D721Med (cell line): Measurements from ENCODE around the gene BAIAP2.

Experiments
- DNase-seq: peaks from one replicate; pipeline ENCODE4 v3.0.0; 2011; ENCODE audit warnings: low spot score; ENCODE audit not compliant: insufficient read length
- FAIRE-seq: peaks from 2 replicates; lab custom pipeline; 2011; peaks lifted over from hg19 to GRCh38; lab: Jason Lieb, UNC
- TF ChIP-seq, protein P1 (sequence below): IDR thresholded peaks from 2 replicates; pipeline ENCODE4 v1.5.1; 2012; ENCODE audit warnings: mild to moderate bottlenecking, control low read depth; ENCODE audit not compliant: insufficient read depth; ENCODE audit errors: missing control alignments

BAIAP2 gene

DNA sequence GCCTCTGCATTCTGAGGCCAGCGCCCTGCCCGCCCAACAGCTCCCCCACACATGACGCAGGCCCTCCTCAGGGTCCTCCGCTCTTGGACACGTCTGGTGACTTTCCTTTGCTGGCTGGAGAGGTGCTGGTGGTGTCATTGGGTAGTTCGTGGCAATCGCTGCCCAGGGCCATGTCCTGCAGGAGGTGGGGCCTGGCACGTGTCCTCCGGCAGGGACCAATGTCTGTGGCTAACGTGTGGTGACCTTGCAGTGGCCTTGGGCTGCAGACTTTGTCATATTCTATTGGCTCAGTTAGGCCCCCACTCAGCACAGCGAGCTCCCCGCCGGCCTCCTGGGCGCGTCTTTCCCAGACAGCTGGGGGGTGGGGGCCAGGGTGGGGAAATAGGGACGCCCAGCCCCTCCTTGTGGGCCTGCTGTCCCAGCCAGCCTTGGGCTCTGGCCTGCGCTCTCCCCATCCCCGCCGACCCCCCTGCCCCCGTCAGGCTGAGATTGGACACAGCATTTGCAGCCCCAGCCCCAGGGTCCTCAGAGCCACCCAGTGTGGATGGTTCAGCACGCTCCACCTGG is 78.3 kb downstream of the BAIAP2 start:
- TF ChIP-seq, protein P1, sequence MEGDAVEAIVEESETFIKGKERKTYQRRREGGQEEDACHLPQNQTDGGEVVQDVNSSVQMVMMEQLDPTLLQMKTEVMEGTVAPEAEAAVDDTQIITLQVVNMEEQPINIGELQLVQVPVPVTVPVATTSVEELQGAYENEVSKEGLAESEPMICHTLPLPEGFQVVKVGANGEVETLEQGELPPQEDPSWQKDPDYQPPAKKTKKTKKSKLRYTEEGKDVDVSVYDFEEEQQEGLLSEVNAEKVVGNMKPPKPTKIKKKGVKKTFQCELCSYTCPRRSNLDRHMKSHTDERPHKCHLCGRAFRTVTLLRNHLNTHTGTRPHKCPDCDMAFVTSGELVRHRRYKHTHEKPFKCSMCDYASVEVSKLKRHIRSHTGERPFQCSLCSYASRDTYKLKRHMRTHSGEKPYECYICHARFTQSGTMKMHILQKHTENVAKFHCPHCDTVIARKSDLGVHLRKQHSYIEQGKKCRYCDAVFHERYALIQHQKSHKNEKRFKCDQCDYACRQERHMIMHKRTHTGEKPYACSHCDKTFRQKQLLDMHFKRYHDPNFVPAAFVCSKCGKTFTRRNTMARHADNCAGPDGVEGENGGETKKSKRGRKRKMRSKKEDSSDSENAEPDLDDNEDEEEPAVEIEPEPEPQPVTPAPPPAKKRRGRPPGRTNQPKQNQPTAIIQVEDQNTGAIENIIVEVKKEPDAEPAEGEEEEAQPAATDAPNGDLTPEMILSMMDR: no peak
- no peak for FAIRE-seq
- no peak for DNase-seq

DNA sequence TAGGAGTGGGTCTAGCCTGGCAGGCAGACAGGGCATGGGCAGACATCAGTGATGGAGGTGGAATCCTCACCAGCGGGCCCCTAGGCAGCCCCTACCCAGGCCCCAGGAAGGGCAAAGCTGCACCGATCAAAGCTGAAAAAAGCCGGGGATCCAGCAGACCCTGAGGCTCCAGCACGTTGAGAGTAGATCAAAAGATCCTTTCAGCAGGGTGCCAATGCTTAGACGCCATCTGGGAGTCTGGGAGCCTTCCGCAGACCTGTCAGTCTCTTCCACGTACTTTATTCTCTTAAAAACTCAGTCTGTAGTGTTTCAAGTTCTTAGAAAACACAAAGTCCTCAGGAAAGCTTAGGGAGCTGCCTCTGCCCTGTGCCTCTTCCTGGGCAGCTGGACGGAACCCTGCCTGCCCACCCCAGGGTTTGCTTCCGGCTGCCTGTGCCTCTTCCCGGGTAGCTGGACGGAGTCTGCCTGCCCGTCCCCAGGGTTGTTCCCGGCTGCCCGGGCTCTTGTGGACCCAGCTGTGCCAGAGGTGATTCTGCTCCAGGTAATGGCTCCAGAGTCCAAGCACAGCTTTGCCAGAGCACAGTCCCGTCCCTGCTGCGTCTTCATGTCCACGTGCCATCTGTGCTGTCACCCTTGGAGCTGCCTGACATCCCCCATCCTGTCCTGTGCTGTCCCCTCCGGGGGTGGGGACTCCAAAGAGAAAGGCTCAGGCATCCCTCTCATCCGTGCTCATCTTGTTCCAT is 79.6 kb downstream of the BAIAP2 start:
- TF ChIP-seq, protein P1: no peak
- FAIRE-seq (no peak), DNase-seq (no peak)

DNA sequence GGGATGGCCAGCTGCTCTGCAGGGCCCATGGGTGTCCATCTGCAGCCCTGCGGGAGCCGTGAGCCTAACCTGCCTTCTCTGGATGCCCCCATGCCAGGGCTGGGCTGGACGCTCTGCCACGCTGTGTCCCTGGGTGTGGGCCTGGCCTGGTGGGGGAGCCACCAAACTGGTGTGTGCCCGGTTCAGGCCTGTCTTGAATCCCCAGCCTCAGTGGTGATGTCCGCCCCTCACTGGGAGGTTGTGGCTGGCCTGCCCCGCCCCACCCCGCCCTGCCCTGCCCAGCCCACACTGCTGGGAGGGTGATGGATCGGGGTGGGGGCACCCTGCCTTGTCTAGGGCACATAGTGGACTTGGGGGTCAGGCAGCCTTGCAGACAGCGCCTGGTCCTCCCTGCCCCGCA is 80.3 kb downstream of the BAIAP2 start:
- DNase-seq (no peak), FAIRE-seq (no peak)

DNA sequence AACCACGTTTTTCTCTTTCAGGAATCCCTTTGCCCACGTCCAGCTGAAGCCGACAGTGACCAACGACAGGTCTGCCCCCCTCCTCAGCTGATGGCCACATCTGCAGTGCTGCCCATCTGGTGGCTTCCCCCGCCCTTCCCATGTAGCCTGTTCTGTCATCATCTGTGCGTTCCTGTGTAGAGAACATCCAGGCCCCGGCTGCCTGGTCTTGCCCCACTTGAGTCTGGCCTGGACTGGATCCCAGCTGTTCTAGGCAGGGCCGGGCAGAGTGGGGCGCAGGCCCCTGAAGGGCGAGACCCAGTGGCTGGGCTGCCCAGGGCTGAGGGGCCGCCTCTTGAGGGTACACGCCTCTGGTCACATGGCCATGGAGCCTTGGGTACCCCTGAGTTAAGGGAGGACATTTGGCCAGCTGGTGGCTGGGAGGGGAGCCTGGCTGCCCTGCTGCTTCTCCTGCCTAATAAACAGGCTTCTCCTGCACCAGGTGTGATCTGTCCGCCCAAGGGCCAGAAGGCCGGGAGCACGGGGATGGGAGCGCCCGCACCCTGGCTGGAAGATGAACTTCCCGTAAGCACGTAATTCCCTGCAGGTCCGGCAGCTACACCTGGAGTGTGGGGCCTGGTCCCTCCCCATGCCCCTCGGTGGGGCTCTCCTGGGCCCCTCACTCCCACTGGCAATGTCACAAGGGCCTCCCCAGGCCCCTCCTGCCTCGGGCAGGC is 81.0 kb downstream of the BAIAP2 start:
- TF ChIP-seq, protein P1: no peak
- no peak for DNase-seq
- FAIRE-seq: no peak

More for the DNA sequence above, 80.3 kb downstream of the BAIAP2 start:
- TF ChIP-seq, protein P1: no peak

DNA sequence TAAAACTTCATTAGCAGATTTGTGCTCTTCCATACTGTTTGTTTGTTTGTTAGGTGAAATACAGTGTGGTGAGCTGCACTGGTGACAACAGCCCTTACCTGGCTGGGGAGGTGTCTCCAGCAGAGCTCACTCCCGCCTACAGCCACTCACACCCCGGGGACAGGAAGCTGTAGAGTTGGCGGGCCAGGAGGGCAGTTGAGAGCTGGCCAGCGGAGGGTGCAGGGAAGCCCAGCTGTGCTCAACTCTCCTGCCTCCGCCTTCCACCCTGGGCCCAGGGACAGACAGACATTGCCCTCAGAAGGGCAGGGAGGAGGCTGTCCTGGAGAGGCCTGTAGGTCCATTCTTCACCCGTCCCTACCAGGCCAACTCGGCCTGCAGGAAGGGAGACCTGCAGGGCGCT is 81.8 kb downstream of the BAIAP2 start:
- TF ChIP-seq, protein P1: no peak
- no peak for DNase-seq
- no peak for FAIRE-seq

DNA sequence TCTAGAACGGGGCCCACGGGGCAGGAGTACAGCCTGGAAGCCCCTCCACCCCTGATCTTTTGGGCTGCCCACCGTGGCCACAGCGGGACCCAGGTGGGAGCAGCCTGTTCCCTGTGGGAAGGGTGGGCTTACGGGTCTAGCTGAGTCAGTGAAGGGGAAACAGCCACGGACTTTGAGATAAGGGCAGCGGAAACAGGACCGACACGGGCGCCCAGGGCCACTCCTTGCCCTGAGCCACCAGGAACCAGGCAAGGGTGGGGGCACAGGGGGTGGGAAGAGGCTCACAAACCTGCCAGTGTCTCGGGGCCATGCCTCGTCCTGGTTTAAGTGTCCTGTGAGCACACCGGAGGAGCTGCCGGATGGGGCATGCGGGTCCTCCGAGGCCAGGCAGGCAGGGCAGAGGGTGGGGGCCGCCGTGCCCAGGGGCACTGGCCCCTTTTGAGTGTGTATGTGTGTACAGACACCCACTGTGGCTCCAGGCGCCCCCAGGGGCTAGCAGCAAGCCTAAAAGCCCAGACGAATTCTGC is 82.8 kb downstream of the BAIAP2 start:
- TF ChIP-seq, protein P1: no peak
- no peak for FAIRE-seq
- no peak for DNase-seq
